T47D (cell line): Measurements from ENCODE around the gene LENG1.

Experiments used
- DNase-seq, 2 experiments: peaks; one replicate each; pipeline versions ENCODE4 v3.0.0 to v3.0.0-alpha.2; 2011 to 2012; ENCODE audit warnings: low read depth in 1 of 2, low spot score in 1 of 2
- JUND ChIP-seq: IDR thresholded peaks from 2 replicates; pipeline ENCODE4 v1.6.1; 2012; ENCODE audit warnings: low read depth
- in situ Hi-C: cut with HindIII; loops from 2 replicates; pipeline ENCODE4 v1.10.0; 2016; ENCODE audit warnings: low sequenced_read_pairs, low pct_unique_long_range_greater_than_20kb

Gene LENG1

GRCh38 chr19:54136864-54137698, 22.4 kb downstream of the LENG1 start:
- TF ChIP-seq JUND, result no peak
- DNase-seq, result peak; percentile 98 to 100
- in situ Hi-C loops, result no loop called here

GRCh38 chr19:54136086-54136863, 23.2 kb downstream of the LENG1 start:
- in situ Hi-C loops, result no loop called here
- no peak for TF ChIP-seq JUND
- no peak for DNase-seq

GRCh38 chr19:54133957-54134590, 25.4 kb downstream of the LENG1 start:
- in situ Hi-C loops, result no loop called here
- no peak for DNase-seq

GRCh38 chr19:54133312-54133956, 26.1 kb downstream of the LENG1 start:
- no peak for TF ChIP-seq JUND
- DNase-seq, result peak in 1 of 2 experiments; percentile 100
- in situ Hi-C loops, result no loop called here

More at GRCh38 chr19:54133957-54134590, 25.4 kb downstream of the LENG1 start:
- TF ChIP-seq JUND, result no peak

- in situ Hi-C loops, result no loop called here
- no peak for DNase-seq
- no peak for TF ChIP-seq JUND
Observed at GRCh38 chr19:54129617-54129996, 29.9 kb downstream of the LENG1 start.

- no peak for TF ChIP-seq JUND
- in situ Hi-C loops, result no loop called here
- no peak for DNase-seq
Observed at GRCh38 chr19:54128796-54129616, 30.5 kb downstream of the LENG1 start.

- in situ Hi-C loops, result no loop called here
- no peak for TF ChIP-seq JUND
- DNase-seq, result no peak
Observed at GRCh38 chr19:54128441-54128725, 31.1 kb downstream of the LENG1 start.

GRCh38 chr19:54127688-54128440, 31.7 kb downstream of the LENG1 start:
- in situ Hi-C loops, result no loop called here
- DNase-seq, result no peak
- TF ChIP-seq JUND, result no peak

GRCh38 chr19:54125713-54126112, 33.8 kb downstream of the LENG1 start:
- in situ Hi-C loops, result no loop called here
- TF ChIP-seq JUND, result no peak
- DNase-seq, result no peak

GRCh38 chr19:54124393-54124792, 35.1 kb downstream of the LENG1 start:
- in situ Hi-C loops, result no loop called here
- no peak for DNase-seq
- TF ChIP-seq JUND, result no peak

- no peak for TF ChIP-seq JUND
- no peak for DNase-seq
- in situ Hi-C loops, result no loop called here
Observed at GRCh38 chr19:54123682-54124081, 35.8 kb downstream of the LENG1 start.

GRCh38 chr19:54121259-54121658, 38.3 kb downstream of the LENG1 start:
- in situ Hi-C loops, result no loop called here
- no peak for DNase-seq
- TF ChIP-seq JUND, result no peak
